ENCODE results near the gene VSIR. TPM values are rescaled to one million over a fixed set of nuclear protein-coding genes. Genes with fewer than 3 reads are reported as not detected.

Gene VSIR
- total and polyA plus RNA-seq, 9 of the 15 experiments (the other 6 are each of a cell fraction or from before 2014, with no cell fraction given) = 0.14 to 20.5 (median 9.3) TPM

DNA sequence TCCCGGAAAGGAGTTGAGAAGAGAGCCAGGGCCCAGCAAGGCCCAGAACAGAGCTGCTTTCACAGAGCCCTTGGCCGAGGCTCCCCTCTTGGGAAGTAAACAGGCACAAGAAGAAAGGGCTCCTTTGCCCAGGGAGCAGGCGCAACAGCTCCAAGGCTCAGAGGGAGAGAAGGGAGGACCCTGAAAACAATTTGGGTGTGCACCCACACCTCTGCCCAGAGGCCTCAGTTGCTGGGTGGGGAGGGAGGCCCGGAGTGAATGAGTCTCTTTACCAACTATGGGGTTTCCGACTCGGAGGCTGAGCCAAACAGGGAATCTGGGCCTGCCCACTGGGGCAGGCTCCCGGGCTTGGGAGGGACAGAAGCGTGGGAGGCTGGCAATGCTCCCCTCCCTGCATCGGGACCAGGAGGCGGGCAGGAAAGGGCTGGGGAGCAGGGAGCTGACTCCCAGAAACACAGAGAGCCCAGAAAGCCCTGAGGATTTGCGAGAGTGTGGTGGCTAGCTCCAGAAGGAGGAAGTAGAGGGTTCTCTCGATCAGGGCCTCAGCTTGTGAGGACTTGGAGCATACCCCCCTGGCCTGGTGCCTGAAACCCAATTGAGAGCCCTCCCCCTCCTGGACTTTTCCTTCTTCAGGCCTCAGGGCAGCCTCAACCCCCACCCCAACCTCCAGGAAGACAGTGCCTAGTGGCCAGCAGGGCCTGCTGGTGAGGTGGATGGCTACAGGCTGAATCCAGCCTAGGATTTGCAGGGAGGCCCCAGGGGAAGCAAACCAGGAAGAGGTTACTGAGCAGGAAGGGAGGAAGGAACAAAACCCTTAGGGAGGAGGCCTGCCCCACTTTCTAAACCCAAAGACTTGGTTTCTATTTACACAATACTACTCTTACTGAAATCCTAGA is 59.9 kb downstream of the VSIR start (continued):
- no peak for TF ChIP-seq ZBTB34 (CRISPR knock-in tag; IDR thresholded peaks at IDR 0.05)
- no peak for TF ChIP-seq ESRRA (IDR thresholded peaks at IDR 0.05; ENCODE audit: borderline replicate concordance, low read depth)
- TF ChIP-seq RB1 (IDR thresholded peaks at IDR 0.05; ENCODE audit: low read depth) = no peak
- TF ChIP-seq ASH1L (IDR thresholded peaks at IDR 0.05; ENCODE audit: borderline replicate concordance, low read depth, partially characterized antibody) = no peak
- no peak for TF ChIP-seq GATAD2A (IDR thresholded peaks at IDR 0.05)
- no peak for TF ChIP-seq NR3C1 (CRISPR knock-in tag; IDR thresholded peaks at IDR 0.05)
- peak; percentile 45; the same call in 1 of the 2 replicates for TF ChIP-seq NFRKB (IDR thresholded peaks at IDR 0.05; ENCODE audit: low read depth)
- peak; percentile 64; the same call in 1 of the 2 replicates for TF ChIP-seq ZFX (CRISPR knock-in tag; IDR thresholded peaks at IDR 0.05)
- no peak for TF ChIP-seq ZNF239 (CRISPR knock-in tag; IDR thresholded peaks at IDR 0.05)
- TF ChIP-seq ZBTB8A (IDR thresholded peaks at IDR 0.05; ENCODE audit: partially characterized antibody) = no peak
- peak; percentile 17; the same call in 1 of the 2 replicates for TF ChIP-seq MTA1 (IDR thresholded peaks at IDR 0.05; ENCODE audit: borderline replicate concordance)
- no peak for TF ChIP-seq ATF7 (IDR thresholded peaks at IDR 0.05)
- TF ChIP-seq CXXC5 (CRISPR knock-in tag; IDR thresholded peaks at IDR 0.05) = no peak; the same call in 1 of the 2 replicates
- 0 out of 2 replicates have a peak, but pooled peaks have one; percentile 4 for TF ChIP-seq ESRRB (CRISPR knock-in tag; IDR thresholded peaks at IDR 0.05; ENCODE audit: borderline replicate concordance)
- 0 out of 2 replicates have a peak, but pooled peaks have one; percentile 15 for TF ChIP-seq ZNF133 (CRISPR knock-in tag; IDR thresholded peaks at IDR 0.05)
- TF ChIP-seq PATZ1 (CRISPR knock-in tag; IDR thresholded peaks at IDR 0.05; ENCODE audit: borderline replicate concordance) = no peak
- TF ChIP-seq ZNF551 (CRISPR knock-in tag; IDR thresholded peaks at IDR 0.05) = no peak
- TF ChIP-seq ZNF24 (IDR thresholded peaks at IDR 0.05) = no peak
- no peak for TF ChIP-seq ZNF3 (CRISPR knock-in tag; IDR thresholded peaks at IDR 0.05)
